Measurements from ENCODE around the gene C19orf73. TPM values are rescaled to one million over a fixed set of nuclear protein-coding genes. Genes with fewer than 3 reads are reported as not detected.

The C19orf73 gene
- total and polyA plus RNA-seq, 9 of the 15 experiments (the other 6 are each of a cell fraction or from before 2014, with no cell fraction given): 0.08 to 7.4 (median 1.4) TPM

DNA sequence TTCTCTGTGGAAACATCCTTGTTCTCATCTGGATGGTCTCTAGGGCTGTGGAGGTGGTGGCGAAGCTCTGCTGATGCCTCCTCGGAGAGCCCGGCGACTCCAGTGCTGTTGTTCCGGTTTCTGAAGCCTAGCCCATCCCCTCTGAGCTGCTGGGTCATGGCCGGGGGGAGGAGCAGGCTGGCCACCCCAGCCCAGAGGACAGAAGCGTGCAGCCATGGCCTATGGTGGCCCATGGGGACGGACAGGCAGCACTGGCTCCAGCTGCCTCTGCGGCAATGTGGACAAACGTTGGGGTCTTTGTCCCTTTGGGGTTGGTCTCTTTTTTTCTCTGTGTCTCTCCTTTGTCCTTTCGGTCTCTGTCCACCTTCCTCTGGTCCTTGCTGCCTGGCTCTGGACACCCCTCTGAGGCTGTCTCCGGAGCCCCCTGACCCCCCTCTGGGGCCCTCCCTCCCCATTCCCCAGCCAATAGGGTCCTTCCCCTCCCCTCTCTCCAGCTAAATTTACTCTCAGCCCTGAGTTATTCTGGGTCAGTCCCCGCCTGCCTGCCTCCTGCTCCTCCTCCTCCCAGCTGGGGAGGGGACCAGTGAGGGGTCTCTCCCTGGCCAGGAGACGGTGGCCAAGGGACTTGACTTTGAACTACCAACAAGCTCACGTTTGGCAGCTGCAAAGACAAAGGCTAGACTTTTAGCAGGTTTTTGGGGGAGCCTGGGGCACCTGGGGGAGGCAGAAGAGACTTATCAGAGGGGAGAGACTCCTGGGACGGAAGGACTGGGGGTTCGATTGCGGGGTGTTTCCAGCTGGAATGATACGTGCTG, 36.3 kb upstream of the C19orf73 start, which contains the start of gene HRC (continued):
- TF ChIP-seq, protein P1, sequence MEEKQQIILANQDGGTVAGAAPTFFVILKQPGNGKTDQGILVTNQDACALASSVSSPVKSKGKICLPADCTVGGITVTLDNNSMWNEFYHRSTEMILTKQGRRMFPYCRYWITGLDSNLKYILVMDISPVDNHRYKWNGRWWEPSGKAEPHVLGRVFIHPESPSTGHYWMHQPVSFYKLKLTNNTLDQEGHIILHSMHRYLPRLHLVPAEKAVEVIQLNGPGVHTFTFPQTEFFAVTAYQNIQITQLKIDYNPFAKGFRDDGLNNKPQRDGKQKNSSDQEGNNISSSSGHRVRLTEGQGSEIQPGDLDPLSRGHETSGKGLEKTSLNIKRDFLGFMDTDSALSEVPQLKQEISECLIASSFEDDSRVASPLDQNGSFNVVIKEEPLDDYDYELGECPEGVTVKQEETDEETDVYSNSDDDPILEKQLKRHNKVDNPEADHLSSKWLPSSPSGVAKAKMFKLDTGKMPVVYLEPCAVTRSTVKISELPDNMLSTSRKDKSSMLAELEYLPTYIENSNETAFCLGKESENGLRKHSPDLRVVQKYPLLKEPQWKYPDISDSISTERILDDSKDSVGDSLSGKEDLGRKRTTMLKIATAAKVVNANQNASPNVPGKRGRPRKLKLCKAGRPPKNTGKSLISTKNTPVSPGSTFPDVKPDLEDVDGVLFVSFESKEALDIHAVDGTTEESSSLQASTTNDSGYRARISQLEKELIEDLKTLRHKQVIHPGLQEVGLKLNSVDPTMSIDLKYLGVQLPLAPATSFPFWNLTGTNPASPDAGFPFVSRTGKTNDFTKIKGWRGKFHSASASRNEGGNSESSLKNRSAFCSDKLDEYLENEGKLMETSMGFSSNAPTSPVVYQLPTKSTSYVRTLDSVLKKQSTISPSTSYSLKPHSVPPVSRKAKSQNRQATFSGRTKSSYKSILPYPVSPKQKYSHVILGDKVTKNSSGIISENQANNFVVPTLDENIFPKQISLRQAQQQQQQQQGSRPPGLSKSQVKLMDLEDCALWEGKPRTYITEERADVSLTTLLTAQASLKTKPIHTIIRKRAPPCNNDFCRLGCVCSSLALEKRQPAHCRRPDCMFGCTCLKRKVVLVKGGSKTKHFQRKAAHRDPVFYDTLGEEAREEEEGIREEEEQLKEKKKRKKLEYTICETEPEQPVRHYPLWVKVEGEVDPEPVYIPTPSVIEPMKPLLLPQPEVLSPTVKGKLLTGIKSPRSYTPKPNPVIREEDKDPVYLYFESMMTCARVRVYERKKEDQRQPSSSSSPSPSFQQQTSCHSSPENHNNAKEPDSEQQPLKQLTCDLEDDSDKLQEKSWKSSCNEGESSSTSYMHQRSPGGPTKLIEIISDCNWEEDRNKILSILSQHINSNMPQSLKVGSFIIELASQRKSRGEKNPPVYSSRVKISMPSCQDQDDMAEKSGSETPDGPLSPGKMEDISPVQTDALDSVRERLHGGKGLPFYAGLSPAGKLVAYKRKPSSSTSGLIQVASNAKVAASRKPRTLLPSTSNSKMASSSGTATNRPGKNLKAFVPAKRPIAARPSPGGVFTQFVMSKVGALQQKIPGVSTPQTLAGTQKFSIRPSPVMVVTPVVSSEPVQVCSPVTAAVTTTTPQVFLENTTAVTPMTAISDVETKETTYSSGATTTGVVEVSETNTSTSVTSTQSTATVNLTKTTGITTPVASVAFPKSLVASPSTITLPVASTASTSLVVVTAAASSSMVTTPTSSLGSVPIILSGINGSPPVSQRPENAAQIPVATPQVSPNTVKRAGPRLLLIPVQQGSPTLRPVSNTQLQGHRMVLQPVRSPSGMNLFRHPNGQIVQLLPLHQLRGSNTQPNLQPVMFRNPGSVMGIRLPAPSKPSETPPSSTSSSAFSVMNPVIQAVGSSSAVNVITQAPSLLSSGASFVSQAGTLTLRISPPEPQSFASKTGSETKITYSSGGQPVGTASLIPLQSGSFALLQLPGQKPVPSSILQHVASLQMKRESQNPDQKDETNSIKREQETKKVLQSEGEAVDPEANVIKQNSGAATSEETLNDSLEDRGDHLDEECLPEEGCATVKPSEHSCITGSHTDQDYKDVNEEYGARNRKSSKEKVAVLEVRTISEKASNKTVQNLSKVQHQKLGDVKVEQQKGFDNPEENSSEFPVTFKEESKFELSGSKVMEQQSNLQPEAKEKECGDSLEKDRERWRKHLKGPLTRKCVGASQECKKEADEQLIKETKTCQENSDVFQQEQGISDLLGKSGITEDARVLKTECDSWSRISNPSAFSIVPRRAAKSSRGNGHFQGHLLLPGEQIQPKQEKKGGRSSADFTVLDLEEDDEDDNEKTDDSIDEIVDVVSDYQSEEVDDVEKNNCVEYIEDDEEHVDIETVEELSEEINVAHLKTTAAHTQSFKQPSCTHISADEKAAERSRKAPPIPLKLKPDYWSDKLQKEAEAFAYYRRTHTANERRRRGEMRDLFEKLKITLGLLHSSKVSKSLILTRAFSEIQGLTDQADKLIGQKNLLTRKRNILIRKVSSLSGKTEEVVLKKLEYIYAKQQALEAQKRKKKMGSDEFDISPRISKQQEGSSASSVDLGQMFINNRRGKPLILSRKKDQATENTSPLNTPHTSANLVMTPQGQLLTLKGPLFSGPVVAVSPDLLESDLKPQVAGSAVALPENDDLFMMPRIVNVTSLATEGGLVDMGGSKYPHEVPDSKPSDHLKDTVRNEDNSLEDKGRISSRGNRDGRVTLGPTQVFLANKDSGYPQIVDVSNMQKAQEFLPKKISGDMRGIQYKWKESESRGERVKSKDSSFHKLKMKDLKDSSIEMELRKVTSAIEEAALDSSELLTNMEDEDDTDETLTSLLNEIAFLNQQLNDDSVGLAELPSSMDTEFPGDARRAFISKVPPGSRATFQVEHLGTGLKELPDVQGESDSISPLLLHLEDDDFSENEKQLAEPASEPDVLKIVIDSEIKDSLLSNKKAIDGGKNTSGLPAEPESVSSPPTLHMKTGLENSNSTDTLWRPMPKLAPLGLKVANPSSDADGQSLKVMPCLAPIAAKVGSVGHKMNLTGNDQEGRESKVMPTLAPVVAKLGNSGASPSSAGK (IDR thresholded peaks at IDR 0.05): peak; percentile 33; the same call in 1 of the 2 replicates
- TF ChIP-seq ZBTB1 (CRISPR knock-in tag; IDR thresholded peaks at IDR 0.05; ENCODE audit: borderline replicate concordance, low read depth): no peak
- TF ChIP-seq, protein P2, sequence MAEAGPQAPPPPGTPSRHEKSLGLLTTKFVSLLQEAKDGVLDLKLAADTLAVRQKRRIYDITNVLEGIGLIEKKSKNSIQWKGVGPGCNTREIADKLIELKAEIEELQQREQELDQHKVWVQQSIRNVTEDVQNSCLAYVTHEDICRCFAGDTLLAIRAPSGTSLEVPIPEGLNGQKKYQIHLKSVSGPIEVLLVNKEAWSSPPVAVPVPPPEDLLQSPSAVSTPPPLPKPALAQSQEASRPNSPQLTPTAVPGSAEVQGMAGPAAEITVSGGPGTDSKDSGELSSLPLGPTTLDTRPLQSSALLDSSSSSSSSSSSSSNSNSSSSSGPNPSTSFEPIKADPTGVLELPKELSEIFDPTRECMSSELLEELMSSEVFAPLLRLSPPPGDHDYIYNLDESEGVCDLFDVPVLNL (CRISPR knock-in tag; IDR thresholded peaks at IDR 0.05; ENCODE audit: low read depth): no peak
- no peak for TF ChIP-seq RBM14 (IDR thresholded peaks at IDR 0.05; ENCODE audit: borderline replicate concordance, insufficient read depth, low read depth, low read length)
- no peak for TF ChIP-seq SRSF7 (optimal IDR thresholded peaks at IDR 0.05; ENCODE audit: low read depth, low read length)
- no peak for TF ChIP-seq HDAC8 (tag; IDR thresholded peaks at IDR 0.05)
- 0 out of 2 replicates have a peak, but pooled peaks have one; percentile 9 for TF ChIP-seq RUNX1 (IDR thresholded peaks at IDR 0.05; ENCODE audit: low read depth)
- no peak for TF ChIP-seq KHSRP (IDR thresholded peaks at IDR 0.05)
- 0 out of 2 replicates have a peak, but pooled peaks have one; percentile 14 for TF ChIP-seq TAF7 (tag; IDR thresholded peaks at IDR 0.05)
- peak; percentile 89 for TF ChIP-seq POLR2A (conservative IDR thresholded peaks at IDR 0.05)
- no peak for TF ChIP-seq DMBX1 (CRISPR knock-in tag; IDR thresholded peaks at IDR 0.05; ENCODE audit: borderline replicate concordance)
- 0 out of 2 replicates have a peak, but pooled peaks have one; percentile 3 for TF ChIP-seq EGR1 (conservative IDR thresholded peaks at IDR 0.05)
- TF ChIP-seq CTBP1 (IDR thresholded peaks at IDR 0.05; ENCODE audit: borderline replicate concordance): peak; percentile 72
- TF ChIP-seq ZNF23 (CRISPR knock-in tag; IDR thresholded peaks at IDR 0.05): no peak

Data from K562 (cell line).